Endothelial cell of umbilical vein (primary cell): ENCODE results near the gene FAHD1. TPM values are rescaled to one million over a fixed set of nuclear protein-coding genes. Genes with fewer than 3 reads are reported as not detected.
A peak's percentile ranks its signal among the peaks of the same experiment; 100 is the strongest.

Experiments
- Bru-seq: library from RNA; stranded (reverse); fragments of 400-500 nt; gene quantifications from one replicate; lab custom pipeline; 2021; lab: Mats Ljungman, UMichigan
- BruChase-seq, 2 experiments: library from RNA; stranded (reverse); fragments of 400-500 nt; gene quantifications; one replicate each; lab custom pipeline; 2021; lab: Mats Ljungman, UMichigan
- BruUV-seq: library from RNA; stranded (reverse); fragments of 400-500 nt; replicated peaks from 2 replicates; lab custom pipeline; 2021; lab: Mats Ljungman, UMichigan
- CTCF ChIA-PET: fragments of 300-600, 350-600 bp; sonication (Branson Sonifier 250); formaldehyde crosslinking; loops from one replicate; lab custom pipeline; 2021; ENCODE audit warnings: antibody characterized with exemption, inconsistent platforms; lab: Charles Lee
- POLR2A ChIA-PET: fragments of 300-600, 350-600 bp; sonication (Branson Sonifier 250); formaldehyde crosslinking; loops from one replicate; lab custom pipeline; 2021; ENCODE audit warnings: antibody characterized with exemption, inconsistent platforms; lab: Charles Lee
- DNase-seq: peaks from one replicate; pipeline ENCODE4 v3.0.0-alpha.2; 2011; ENCODE audit warnings: low read depth, low spot score
- FAIRE-seq: peaks from 2 replicates; lab custom pipeline; 2011; peaks lifted over from hg19 to GRCh38; lab: Jason Lieb, UNC
- H2AFZ ChIP-seq: 2 replicates; pipeline ENCODE4 v1.6.0; 2012; ENCODE audit warnings: low read depth, low read length, control low read depth, inconsistent platforms
- H3K27ac ChIP-seq: 2 replicates; pipeline ENCODE4 v1.5.1; 2011; ENCODE audit warnings: low read depth, mild to moderate bottlenecking, control low read depth, low read length, moderate library complexity; ENCODE audit not compliant: insufficient read depth
- H3K27me3 ChIP-seq, 2 experiments: 2 replicates each; pipeline versions ENCODE4 v1.6.0 to v1.6.1; 2011; ENCODE audit warnings: low read length in 2 of 2, mixed read lengths in 1 of 2; ENCODE audit not compliant: control insufficient read depth in 2 of 2, insufficient read depth in 2 of 2
- H3K36me3 ChIP-seq, 2 experiments: 2 replicates in 1 of 2; 3 replicates in 1 of 2; pipeline ENCODE4 v1.5.1; 2011; ENCODE audit warnings: low read length in 2 of 2, mild to moderate bottlenecking in 1 of 2, moderate library complexity in 1 of 2; ENCODE audit not compliant: control insufficient read depth in 2 of 2, insufficient read depth in 2 of 2; ENCODE audit errors: extremely low read depth in 1 of 2
- H3K4me1 ChIP-seq: 3 replicates; pipeline ENCODE4 v1.5.1; 2011; ENCODE audit warnings: mild to moderate bottlenecking, low read length; ENCODE audit not compliant: control insufficient read depth, insufficient read depth; ENCODE audit errors: extremely low read depth
- H3K4me2 ChIP-seq: 2 replicates; pipeline ENCODE4 v1.6.1; 2011; ENCODE audit warnings: low read length, control low read depth, mixed read lengths; ENCODE audit not compliant: insufficient read depth
- H3K4me3 ChIP-seq, 3 experiments: fragments of 200-600 bp in 1 of 3; sonication (generic), shearing (Covaris generic) in 1 of 3; replicated peaks in 1 of 3; 2 replicates each; pipeline ENCODE4 v1.5.1; 2011 to 2016; ENCODE audit warnings: control low read depth in 3 of 3, low read length in 3 of 3, mild to moderate bottlenecking in 2 of 3, inconsistent platforms in 1 of 3, low read depth in 1 of 3, moderate library complexity in 1 of 3; ENCODE audit not compliant: insufficient read depth in 1 of 3
- H3K79me2 ChIP-seq: 2 replicates; pipeline ENCODE4 v1.6.0; 2012; ENCODE audit warnings: low read length, inconsistent platforms; ENCODE audit not compliant: control insufficient read depth, insufficient read depth
- H3K9ac ChIP-seq: replicated peaks from 2 replicates; pipeline ENCODE3; 2011; ENCODE audit warnings: low read length, control low read depth; ENCODE audit not compliant: insufficient read depth; ENCODE audit errors: extremely low read depth
- H3K9me1 ChIP-seq: replicated peaks from 3 replicates; pipeline ENCODE4 v1.6.0; 2011; ENCODE audit warnings: mild to moderate bottlenecking, low read length; ENCODE audit not compliant: control insufficient read depth, insufficient read depth; ENCODE audit errors: extremely low read depth
- H3K9me3 ChIP-seq: replicated peaks from 2 replicates; pipeline ENCODE4 v1.5.1; 2012; ENCODE audit warnings: low read length, inconsistent platforms; ENCODE audit not compliant: control insufficient read depth, insufficient read depth
- H4K20me1 ChIP-seq: replicated peaks from 2 replicates; pipeline ENCODE3; 2011; ENCODE audit warnings: mild to moderate bottlenecking, low read length; ENCODE audit not compliant: control insufficient read depth, insufficient read depth; ENCODE audit errors: extremely low read depth
- CTCF ChIP-seq, 2 donors: IDR thresholded peaks; 1 replicate in 1 of 2; 2 replicates in 1 of 2; pipeline ENCODE4 v1.5.1; 2011; ENCODE audit warnings: low read length in 2 of 2, mild to moderate bottlenecking in 2 of 2, moderate library complexity in 2 of 2, control low read depth in 1 of 2, inconsistent platforms in 1 of 2, low read depth in 1 of 2; ENCODE audit not compliant: insufficient read depth in 1 of 2; ENCODE audit errors: extremely low read depth in 1 of 2
- EZH2 ChIP-seq: IDR thresholded peaks from 2 replicates; pipeline ENCODE4 v1.6.1; 2012; ENCODE audit warnings: borderline replicate concordance, low read depth, mild to moderate bottlenecking, moderate library complexity, low read length, inconsistent platforms; ENCODE audit not compliant: severe bottlenecking
- FOS ChIP-seq: IDR thresholded peaks from 2 replicates; pipeline ENCODE4 v1.6.1; 2011; ENCODE audit warnings: mild to moderate bottlenecking, low read length, moderate library complexity, borderline replicate concordance; ENCODE audit not compliant: insufficient read depth
- GATA2 ChIP-seq: IDR thresholded peaks from 2 replicates; pipeline ENCODE4 v1.7.0; 2011; ENCODE audit warnings: low read depth, mild to moderate bottlenecking, moderate library complexity, mixed read lengths, low read length; ENCODE audit not compliant: insufficient read length, insufficient read depth
- MAX ChIP-seq: IDR thresholded peaks from 2 replicates; pipeline ENCODE4 v1.6.1; 2011; ENCODE audit not compliant: insufficient read depth, insufficient read length
- MYC ChIP-seq: IDR thresholded peaks from one replicate; pipeline ENCODE4 v1.6.1; 2011; ENCODE audit warnings: mild to moderate bottlenecking, low read depth, low read length
- POLR2A ChIP-seq: IDR thresholded peaks from 2 replicates; pipeline ENCODE4 v1.6.1; 2012; ENCODE audit warnings: low read depth, mild to moderate bottlenecking, control low read depth, low read length
- POLR2AphosphoS5 ChIP-seq: IDR thresholded peaks from 2 replicates; pipeline ENCODE4 v1.6.1; 2012; ENCODE audit warnings: low read depth, mild to moderate bottlenecking, control low read depth, low read length, moderate library complexity; ENCODE audit not compliant: insufficient read depth
- dilution Hi-C: fragments of 300-500 bp; cut with MboI; formaldehyde crosslinking; loops from one replicate; pipeline ENCODE4 v1.15.0; 2019; ENCODE audit warnings: low sequenced_read_pairs; ENCODE audit not compliant: extremely low pct_ligation_motif_present
- intact Hi-C: fragments of 100-400 bp; cut with micrococcal nuclease; formaldehyde crosslinking; loops from one replicate; pipeline ENCODE4 v1.10.0; 2022
- long read RNA-seq: library from polyadenylated mRNA; stranded (forward); transcript quantifications from one replicate; pipeline ENCODE4 v2.0.0, GENCODE V29; 2021
- polyA minus RNA-seq, 3 experiments: library from RNA; depleted of rRNA, polyadenylated mRNA; stranded (reverse); fragments of >200 nt; gene quantifications; 1 replicate in 1 of 3; 2 replicates in 2 of 3; pipeline ENCODE4 v1.2.3, GENCODE V29; 2011
- polyA plus RNA-seq, 4 experiments: library from polyadenylated mRNA; depleted of rRNA in 3 of 4; stranded (reverse) in 3 of 4; unstranded in 1 of 4; fragments of >200 nt; gene quantifications; 2 replicates each; pipeline versions ENCODE4 v1.2.1 to v1.2.3, GENCODE V29; 2011 to 2012; ENCODE audit warnings: missing spikeins in 1 of 4
- total RNA-seq: library from RNA; stranded (reverse); gene quantifications from 2 replicates; pipeline ENCODE4 v1.2.3, GENCODE V29; 2021

The FAHD1 gene
- total RNA-seq (27.9 and 44.8 TPM in 2 replicates), polyA plus RNA-seq (69.2 and 85.0 TPM in 2 replicates), polyA minus RNA-seq (77.7 and 86.6 TPM in 2 replicates), Bru-seq, nascent RNA (percentile 67 among the genes with signal in this experiment), BruChase-seq, experiment 1, labeled RNA remaining after a 6-hour chase (percentile 72 among the genes with signal in this experiment), BruChase-seq, experiment 2, labeled RNA remaining after a 2-hour chase (percentile 64 among the genes with signal in this experiment)
- polyA plus RNA-seq (2011; cell fraction: cytosol; rRNA removed): 77.9 and 81.8 TPM in 2 replicates
- 19.9 and 22.1 TPM in 2 replicates for polyA plus RNA-seq (2011; cell fraction: nucleus; rRNA removed)
- 34.1 and 40.2 TPM in 2 replicates for polyA plus RNA-seq (2012)
- 33.1 TPM for polyA minus RNA-seq (2011; cell fraction: cytosol; rRNA and poly(A)+ RNA removed)
- 21.0 and 32.6 TPM in 2 replicates for polyA minus RNA-seq (2011; cell fraction: nucleus; rRNA and poly(A)+ RNA removed)
- long read RNA-seq, transcript FAHD1-203 (1 exons, 1,974 nt): major isoform, 163 of 167 reads
- long read RNA-seq, partial matches to known transcripts: 0 of 167 reads
- long read RNA-seq, other reads (novel, unspliced or antisense): 1 of 167 reads

GRCh38 chr16:1826691-1827573, at the start of gene FAHD1, which contains the start of gene HAGH:
TSS of gene FAHD1 (plus strand) at chr16:1827206. CDS start at chr16:1827239, 33 bp downstream.
TSS of gene HAGH (minus strand) at chr16:1826825. CDS start at chr16:1826787, 38 bp downstream.
- H3K9me3 ChIP-seq: no peaks in the 10 kb centered on the region
- peak within 1 kb of the TSS; percentile 41 for H3K27ac ChIP-seq
- no peaks in the 10 kb centered on the region for H3K9me1 ChIP-seq
- H3K4me2 ChIP-seq: peak within 1 kb of the TSS; percentile 81
- intact Hi-C loops (loop anchor here (2.0 kb wide), 1 partner anchor 44 kb away; the partner anchor contains the start of genes NUBP2 and SPSB3), dilution Hi-C loops (no loop called here)
- H3K27me3 ChIP-seq: no peaks in the 10 kb centered on the region
- ChIA-PET CTCF (interaction anchor here (0.5 to 1.5 kb wide), 4 partner anchors 12 to 279 kb away, joined by 3 read pairs; partner anchors contain the start of genes NUBP2 and SPSB3), POLR2A (interaction anchor here (0.6 to 1.2 kb wide), 2 partner anchors 44 to 133 kb away, joined by 3 to 5 read pairs; partner anchors contain the start of genes NDUFB10, NUBP2 and SPSB3)
- peak within 1 kb of the TSS; percentile 47 to 91 (median 75) for H3K4me3 ChIP-seq
- H3K79me2 ChIP-seq: peaks cover 22% of the 10 kb centered on the region
- TF ChIP-seq EZH2: no peak
- no peak for TF ChIP-seq CTCF (IDR thresholded peaks at IDR 0.05; ENCODE audit: extremely low read depth in 1 of 2, insufficient read depth in 1 of 2, low read depth in 1 of 2, low read length in 2 of 2)
- TF ChIP-seq FOS: no peak
- TF ChIP-seq POLR2AphosphoS5: peak; percentile 78
- peak; percentile 87 for TF ChIP-seq POLR2A
- TF ChIP-seq MAX: peak; percentile 97
- TF ChIP-seq MYC: peak; percentile 93
- TF ChIP-seq GATA2: no peak
- no peaks in the 10 kb centered on the region for H4K20me1 ChIP-seq
- peak; percentile 94 for FAIRE-seq
- peak within 1 kb of the TSS; percentile 88 for H2AFZ ChIP-seq
- BruUV-seq: no TSS peak
- H3K9ac ChIP-seq: peak within 1 kb of the TSS; percentile 70
- DNase-seq: peak; percentile 99
- H3K36me3 ChIP-seq: peaks cover 2 to 7% of the 10 kb centered on the region in 2 experiments
- H3K4me1 ChIP-seq: peaks cover 20% of the 10 kb centered on the region
